Ovary (tissue), 3 donors: Measurements from ENCODE around the gene SERINC5.

ENCODE experiments used
- CTCF ChIP-seq, 3 donors: fragments of 450-650 bp in 2 of 3; fragments of 200-600 bp in 1 of 3; IDR thresholded peaks; one replicate each; pipeline versions ENCODE4 v1.5.1 to v1.8.0; 2016 to 2022; ENCODE audit warnings: antibody characterized with exemption in 3 of 3, mild to moderate bottlenecking in 1 of 3
- POLR2A ChIP-seq: fragments of 450-650 bp; IDR thresholded peaks from one replicate; pipeline ENCODE4 v1.6.1; 2017; ENCODE audit warnings: antibody characterized with exemption, mild to moderate bottlenecking, moderate library complexity
- donor health status: DM: no; HTN: no; CAD: no.

- TF ChIP-seq CTCF (IDR thresholded peaks at IDR 0.05) (no peak), POLR2A (no peak)
These were observed 27.5 kb upstream of the SERINC5 start for GRCh38 chr5:80283360-80283759.
